T-helper 1 cell treated with Interleukin-12 subunit alpha and Interleukin-12 subunit beta and Interleukin-4 antibody, amounts not matched to agents 30 μg/mL and 1 μg/mL, for 36 hours (primary cell): ENCODE measurements around the gene DUS2.
"Not testable (repeated sequence)": the region's sequence is repeated elsewhere in the genome, so short reads cannot be mapped to it uniquely, and the experiment has no call there.

Source experiments
- H3K27ac Mint-ChIP-seq: one replicate; pipeline ENCODE4 v1.8.0; 2021; ENCODE audit warnings: mild to moderate bottlenecking, mixed read lengths
- H3K27me3 Mint-ChIP-seq: one replicate; pipeline ENCODE4 v1.8.0; 2021; ENCODE audit warnings: low read depth, mixed read lengths
- H3K36me3 Mint-ChIP-seq: one replicate; pipeline ENCODE4 v1.8.0; 2021; ENCODE audit warnings: low read depth, mixed read lengths
- H3K4me1 Mint-ChIP-seq: one replicate; pipeline ENCODE4 v1.8.0; 2021; ENCODE audit warnings: low read depth, mixed read lengths
- H3K4me3 Mint-ChIP-seq: one replicate; pipeline ENCODE4 v1.8.0; 2021; ENCODE audit warnings: mild to moderate bottlenecking, moderate library complexity, mixed read lengths
- H3K9me3 Mint-ChIP-seq: one replicate; pipeline ENCODE4 v1.8.0; 2021; ENCODE audit warnings: mixed read lengths

Gene DUS2

GRCh38 chr16:68013440-68013839, 9.6 kb upstream of the DUS2 start:
- Mint-ChIP-seq H3K9me3 (no peaks in the 10 kb centered on the region), H3K36me3 (no peaks in the 10 kb centered on the region), H3K27ac (no peak overlapping the region)

GRCh38 chr16:68015681-68016080, 7.4 kb upstream of the DUS2 start, which contains the start of gene DPEP2NB:
TSS of gene DPEP2NB (minus strand) at chr16:68015911. CDS start at chr16:68015770, 141 bp downstream.
- Mint-ChIP-seq H3K4me3 (no peak within 1 kb of the TSS), H3K27ac (no peak within 1 kb of the TSS), H3K27me3 (no peaks in the 10 kb centered on the region), H3K9me3 (no peaks in the 10 kb centered on the region), H3K4me1 (peaks cover 7% of the 10 kb centered on the region), H3K36me3 (no peaks in the 10 kb centered on the region)

More at GRCh38 chr16:68013440-68013839, 9.6 kb upstream of the DUS2 start:
- no peaks in the 10 kb centered on the region for H3K27me3 Mint-ChIP-seq
- H3K4me3 Mint-ChIP-seq: no peak overlapping the region
- peaks cover 7% of the 10 kb centered on the region for H3K4me1 Mint-ChIP-seq

GRCh38 chr16:68019167-68019680, 3.9 kb upstream of the DUS2 start:
- Mint-ChIP-seq H3K9me3 (no peaks in the 10 kb centered on the region), H3K27me3 (no peaks in the 10 kb centered on the region), H3K4me1 (peaks cover 13% of the 10 kb centered on the region), H3K27ac (no peak overlapping the region), H3K36me3 (peaks cover 8% of the 10 kb centered on the region), H3K4me3 (no peak overlapping the region)

- Mint-ChIP-seq H3K4me3 (peak overlapping the region; percentile 100), H3K4me1 (peaks cover 16% of the 10 kb centered on the region), H3K9me3 (no peaks in the 10 kb centered on the region), H3K27me3 (no peaks in the 10 kb centered on the region), H3K36me3 (peaks cover 8% of the 10 kb centered on the region), H3K27ac (no peak overlapping the region)
Measured at GRCh38 chr16:68021490-68021889, 1.6 kb upstream of the DUS2 start.

- H3K4me1 Mint-ChIP-seq: peaks cover 16% of the 10 kb centered on the region
- H3K36me3 Mint-ChIP-seq: peaks cover 11% of the 10 kb centered on the region
- H3K27ac Mint-ChIP-seq: peak overlapping the region; percentile 97
- no peaks in the 10 kb centered on the region for H3K9me3 Mint-ChIP-seq
- peak overlapping the region; percentile 100 for H3K4me3 Mint-ChIP-seq
- H3K27me3 Mint-ChIP-seq: no peaks in the 10 kb centered on the region
Measured at GRCh38 chr16:68022278-68022727, 781 bp upstream of the DUS2 start.

- Mint-ChIP-seq H3K27me3 (no peaks in the 10 kb centered on the region), H3K36me3 (peaks cover 18% of the 10 kb centered on the region), H3K4me3 (no peak overlapping the region), H3K27ac (no peak overlapping the region), H3K4me1 (peaks cover 13% of the 10 kb centered on the region), H3K9me3 (no peaks in the 10 kb centered on the region)
Measured at GRCh38 chr16:68028996-68029395, 5.9 kb downstream of the DUS2 start.

GRCh38 chr16:68030108-68030507, 7.0 kb downstream of the DUS2 start:
- H3K27ac Mint-ChIP-seq, H3K27me3 Mint-ChIP-seq, H3K9me3 Mint-ChIP-seq, H3K4me3 Mint-ChIP-seq: not testable (repeated sequence)
- peaks cover 12% of the 10 kb centered on the region for H3K4me1 Mint-ChIP-seq
- peaks cover 18% of the 10 kb centered on the region for H3K36me3 Mint-ChIP-seq

GRCh38 chr16:68031951-68032350, 8.9 kb downstream of the DUS2 start:
- H3K9me3 Mint-ChIP-seq: no peaks in the 10 kb centered on the region
- H3K27ac Mint-ChIP-seq: peak overlapping the region; percentile 78
- H3K4me1 Mint-ChIP-seq: peaks cover 18% of the 10 kb centered on the region
- H3K36me3 Mint-ChIP-seq: peaks cover 20% of the 10 kb centered on the region
- H3K27me3 Mint-ChIP-seq: no peaks in the 10 kb centered on the region
- peak overlapping the region; percentile 58 for H3K4me3 Mint-ChIP-seq

- Mint-ChIP-seq H3K27ac (no peak overlapping the region), H3K4me1 (peaks cover 27% of the 10 kb centered on the region), H3K9me3 (no peaks in the 10 kb centered on the region), H3K27me3 (no peaks in the 10 kb centered on the region), H3K4me3 (no peak overlapping the region), H3K36me3 (peaks cover 18% of the 10 kb centered on the region)
Measured at GRCh38 chr16:68033101-68033500, 10.0 kb downstream of the DUS2 start.

- Mint-ChIP-seq H3K27ac (no peak overlapping the region), H3K27me3 (no peaks in the 10 kb centered on the region), H3K4me3 (no peak overlapping the region), H3K36me3 (peaks cover 24% of the 10 kb centered on the region), H3K4me1 (peaks cover 32% of the 10 kb centered on the region), H3K9me3 (no peaks in the 10 kb centered on the region)
Measured at GRCh38 chr16:68035227-68035626, 12.1 kb downstream of the DUS2 start.

GRCh38 chr16:68037841-68038597, 14.9 kb downstream of the DUS2 start:
- Mint-ChIP-seq H3K36me3 (peaks cover 25% of the 10 kb centered on the region), H3K4me3 (no peak overlapping the region), H3K9me3 (no peaks in the 10 kb centered on the region), H3K27me3 (no peaks in the 10 kb centered on the region), H3K27ac (peak overlapping the region; percentile 55), H3K4me1 (peaks cover 27% of the 10 kb centered on the region)

GRCh38 chr16:68040506-68041288, 17.6 kb downstream of the DUS2 start:
- no peaks in the 10 kb centered on the region for H3K27me3 Mint-ChIP-seq
- H3K27ac Mint-ChIP-seq: peak overlapping the region; percentile 81
- peaks cover 26% of the 10 kb centered on the region for H3K36me3 Mint-ChIP-seq
- no peaks in the 10 kb centered on the region for H3K9me3 Mint-ChIP-seq
- no peak overlapping the region for H3K4me3 Mint-ChIP-seq
- H3K4me1 Mint-ChIP-seq: peaks cover 22% of the 10 kb centered on the region

- Mint-ChIP-seq H3K36me3 (peaks cover 25% of the 10 kb centered on the region), H3K27ac (no peak overlapping the region), H3K9me3 (no peaks in the 10 kb centered on the region), H3K4me3 (no peak overlapping the region), H3K27me3 (no peaks in the 10 kb centered on the region), H3K4me1 (peaks cover 20% of the 10 kb centered on the region)
Measured at GRCh38 chr16:68041783-68042182, 18.7 kb downstream of the DUS2 start.

GRCh38 chr16:68046106-68046505, 23.0 kb downstream of the DUS2 start:
- H3K4me1 Mint-ChIP-seq: no peaks in the 10 kb centered on the region
- peaks cover 26% of the 10 kb centered on the region for H3K36me3 Mint-ChIP-seq
- no peak overlapping the region for H3K27ac Mint-ChIP-seq
- H3K9me3 Mint-ChIP-seq: no peaks in the 10 kb centered on the region
- no peak overlapping the region for H3K4me3 Mint-ChIP-seq
- no peaks in the 10 kb centered on the region for H3K27me3 Mint-ChIP-seq

GRCh38 chr16:68047987-68048386, 24.9 kb downstream of the DUS2 start:
- Mint-ChIP-seq H3K4me1 (no peaks in the 10 kb centered on the region), H3K36me3 (peaks cover 23% of the 10 kb centered on the region), H3K4me3 (no peak overlapping the region), H3K9me3 (no peaks in the 10 kb centered on the region), H3K27me3 (no peaks in the 10 kb centered on the region), H3K27ac (no peak overlapping the region)
